ENCODE measurements around the gene GFOD1.

DNA sequence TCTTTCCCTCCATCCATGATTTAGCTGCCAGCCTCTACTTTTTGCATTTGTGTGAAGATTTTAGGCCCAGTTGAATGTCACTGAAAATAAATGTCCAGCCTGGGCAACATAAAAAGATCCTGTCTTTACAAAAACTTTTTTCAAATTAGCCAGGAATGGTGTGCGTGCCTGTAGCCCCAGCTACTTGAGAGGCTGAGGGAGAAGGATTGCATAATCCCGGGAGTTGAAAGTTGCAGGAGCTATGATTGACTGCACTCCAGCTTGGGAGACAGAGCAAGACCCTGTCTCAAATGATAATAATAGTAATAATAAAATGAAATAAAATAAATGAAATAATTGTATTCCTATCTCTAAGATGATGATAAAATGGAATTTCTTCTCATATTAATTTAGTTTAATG, 5.0 kb upstream of the GFOD1 start:
- TF ChIP-seq, protein P1, sequence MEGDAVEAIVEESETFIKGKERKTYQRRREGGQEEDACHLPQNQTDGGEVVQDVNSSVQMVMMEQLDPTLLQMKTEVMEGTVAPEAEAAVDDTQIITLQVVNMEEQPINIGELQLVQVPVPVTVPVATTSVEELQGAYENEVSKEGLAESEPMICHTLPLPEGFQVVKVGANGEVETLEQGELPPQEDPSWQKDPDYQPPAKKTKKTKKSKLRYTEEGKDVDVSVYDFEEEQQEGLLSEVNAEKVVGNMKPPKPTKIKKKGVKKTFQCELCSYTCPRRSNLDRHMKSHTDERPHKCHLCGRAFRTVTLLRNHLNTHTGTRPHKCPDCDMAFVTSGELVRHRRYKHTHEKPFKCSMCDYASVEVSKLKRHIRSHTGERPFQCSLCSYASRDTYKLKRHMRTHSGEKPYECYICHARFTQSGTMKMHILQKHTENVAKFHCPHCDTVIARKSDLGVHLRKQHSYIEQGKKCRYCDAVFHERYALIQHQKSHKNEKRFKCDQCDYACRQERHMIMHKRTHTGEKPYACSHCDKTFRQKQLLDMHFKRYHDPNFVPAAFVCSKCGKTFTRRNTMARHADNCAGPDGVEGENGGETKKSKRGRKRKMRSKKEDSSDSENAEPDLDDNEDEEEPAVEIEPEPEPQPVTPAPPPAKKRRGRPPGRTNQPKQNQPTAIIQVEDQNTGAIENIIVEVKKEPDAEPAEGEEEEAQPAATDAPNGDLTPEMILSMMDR (conservative IDR thresholded peaks at IDR 0.05; ENCODE audit: low read length), result no peak
- TF ChIP-seq EZH2phosphoT487 (IDR thresholded peaks at IDR 0.05; ENCODE audit: borderline replicate concordance, low read depth, low read length), result no peak

All from OCI-LY7 (cell line).